ENCODE results near the gene CHAF1B. TPM values are rescaled to one million over a fixed set of nuclear protein-coding genes. Genes with fewer than 3 reads are reported as not detected.

Gene CHAF1B
- total and polyA plus RNA-seq, 2 of the 8 experiments (the other 6 are each of a cell fraction or from before 2014, with no cell fraction given), result 11.8 to 23.1 TPM

DNA sequence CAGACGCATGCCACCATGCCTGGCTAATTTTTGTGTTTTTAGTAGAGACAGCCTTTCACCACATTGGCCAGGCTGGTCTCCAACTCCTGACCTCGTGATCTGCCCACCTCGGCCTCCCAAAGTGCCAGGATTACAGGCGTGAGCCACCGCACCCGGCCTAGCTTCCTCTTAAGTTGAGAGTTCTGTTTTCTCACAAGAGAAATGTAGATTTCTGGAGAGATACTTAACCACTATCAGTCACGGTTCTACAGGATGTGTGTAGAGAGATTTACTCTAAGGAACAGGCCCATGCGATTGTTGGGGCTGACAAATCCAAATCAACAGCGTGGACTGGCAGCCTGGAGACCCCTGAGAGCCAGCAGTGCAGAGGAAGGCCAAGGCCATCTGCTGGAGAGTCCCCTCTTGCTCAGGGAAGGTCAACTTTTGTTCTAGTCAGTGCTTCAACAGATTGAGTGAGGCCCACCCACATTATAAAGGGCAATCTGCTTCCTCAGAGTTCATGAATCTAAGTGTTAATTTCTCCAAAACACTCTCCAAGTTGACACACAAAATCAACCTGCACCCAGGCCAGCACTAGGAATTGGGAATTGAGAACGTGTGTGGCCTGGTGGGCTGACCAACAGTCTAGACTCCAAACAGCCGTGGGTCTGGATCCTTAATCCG, 38.7 kb downstream of the CHAF1B start (continued):
- TF ChIP-seq GABPA (IDR thresholded peaks at IDR 0.05; ENCODE audit: borderline replicate concordance, insufficient read depth, low read length) (no peak), SRF (IDR thresholded peaks at IDR 0.05; ENCODE audit: low read depth, low read length) (no peak), TAF1 (IDR thresholded peaks at IDR 0.05; ENCODE audit: low read depth, low read length) (no peak), SP1 (IDR thresholded peaks at IDR 0.05; ENCODE audit: low read depth, low read length) (no peak), RXRA (IDR thresholded peaks at IDR 0.05; ENCODE audit: insufficient read depth, low read depth, low read length) (no peak), SIN3A (conservative IDR thresholded peaks at IDR 0.05 in 1 of 2, IDR thresholded peaks at IDR 0.05 in 1 of 2; ENCODE audit: low read depth in 1 of 2, low read length in 2 of 2) (no peak)
- TF ChIP-seq, protein P1, sequence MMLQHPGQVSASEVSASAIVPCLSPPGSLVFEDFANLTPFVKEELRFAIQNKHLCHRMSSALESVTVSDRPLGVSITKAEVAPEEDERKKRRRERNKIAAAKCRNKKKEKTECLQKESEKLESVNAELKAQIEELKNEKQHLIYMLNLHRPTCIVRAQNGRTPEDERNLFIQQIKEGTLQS (IDR thresholded peaks at IDR 0.05; ENCODE audit: insufficient read depth, low read depth, low read length), result no peak

Measured in H1 (cell line).